PC-3 (cell line): ENCODE results near the gene TBX1.

ENCODE experiments used
- EZH2 ChIP-seq: fragments of 300-600 bp; sonication (generic); IDR thresholded peaks from one replicate; pipeline ENCODE4 v1.6.1; 2017; ENCODE audit warnings: antibody characterized with exemption, mild to moderate bottlenecking, low read length; ENCODE audit not compliant: unreplicated experiment
- EZH2phosphoT487 ChIP-seq: fragments of 300-600 bp; sonication (generic); IDR thresholded peaks from 2 replicates; pipeline ENCODE4 v1.6.1; 2018; ENCODE audit warnings: mild to moderate bottlenecking, antibody characterized with exemption, low read length, borderline replicate concordance
- TF ChIP-seq, protein P1 (sequence below): fragments of 300-600 bp; sonication (generic); conservative IDR thresholded peaks from 2 replicates; pipeline ENCODE4 v1.5.1; 2017; ENCODE audit warnings: antibody characterized with exemption, low read depth, mild to moderate bottlenecking, low read length

DNA sequence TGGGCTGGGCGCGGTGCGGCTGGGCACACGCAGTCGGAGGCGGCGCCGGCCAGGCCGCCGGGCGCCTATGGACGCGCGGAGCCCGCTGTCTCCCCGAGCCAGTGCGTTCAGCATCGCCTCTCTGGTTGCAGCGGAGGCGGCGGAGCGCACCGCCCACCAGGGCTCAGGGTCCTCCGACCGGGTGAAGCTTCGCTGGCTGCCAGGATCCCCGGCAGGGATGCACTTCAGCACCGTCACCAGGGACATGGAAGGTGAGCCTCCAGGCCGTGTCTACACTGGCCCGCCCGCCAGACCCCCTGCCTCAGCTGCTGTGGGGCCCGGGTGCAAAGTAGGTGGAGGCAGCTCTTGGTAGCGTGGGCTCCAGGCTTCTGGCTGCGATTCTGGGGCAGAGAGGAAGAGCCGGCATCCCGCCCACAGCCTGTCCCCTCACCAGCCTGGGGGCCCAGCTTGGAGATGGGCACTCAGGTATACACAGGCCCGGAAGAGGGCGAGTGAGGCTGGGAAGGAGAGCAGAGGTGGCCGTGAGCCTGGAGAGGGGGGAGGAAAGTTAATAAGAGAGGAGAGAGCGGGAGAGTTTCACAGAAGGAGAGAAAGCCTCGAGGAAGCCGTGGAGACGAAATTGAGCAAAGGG, 1.0 kb upstream of the TBX1 start:
- TF ChIP-seq, protein P1, sequence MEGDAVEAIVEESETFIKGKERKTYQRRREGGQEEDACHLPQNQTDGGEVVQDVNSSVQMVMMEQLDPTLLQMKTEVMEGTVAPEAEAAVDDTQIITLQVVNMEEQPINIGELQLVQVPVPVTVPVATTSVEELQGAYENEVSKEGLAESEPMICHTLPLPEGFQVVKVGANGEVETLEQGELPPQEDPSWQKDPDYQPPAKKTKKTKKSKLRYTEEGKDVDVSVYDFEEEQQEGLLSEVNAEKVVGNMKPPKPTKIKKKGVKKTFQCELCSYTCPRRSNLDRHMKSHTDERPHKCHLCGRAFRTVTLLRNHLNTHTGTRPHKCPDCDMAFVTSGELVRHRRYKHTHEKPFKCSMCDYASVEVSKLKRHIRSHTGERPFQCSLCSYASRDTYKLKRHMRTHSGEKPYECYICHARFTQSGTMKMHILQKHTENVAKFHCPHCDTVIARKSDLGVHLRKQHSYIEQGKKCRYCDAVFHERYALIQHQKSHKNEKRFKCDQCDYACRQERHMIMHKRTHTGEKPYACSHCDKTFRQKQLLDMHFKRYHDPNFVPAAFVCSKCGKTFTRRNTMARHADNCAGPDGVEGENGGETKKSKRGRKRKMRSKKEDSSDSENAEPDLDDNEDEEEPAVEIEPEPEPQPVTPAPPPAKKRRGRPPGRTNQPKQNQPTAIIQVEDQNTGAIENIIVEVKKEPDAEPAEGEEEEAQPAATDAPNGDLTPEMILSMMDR = no peak
- TF ChIP-seq EZH2 (no peak), EZH2phosphoT487 (no peak)
